CD14-positive monocyte (primary cell): Measurements from ENCODE around the gene C16orf95. TPM values are rescaled to one million over a fixed set of nuclear protein-coding genes. Genes with fewer than 3 reads are reported as not detected.

Experiments
- DNase-seq, 3 donors: peaks; one replicate each; pipeline ENCODE4 v3.0.0-alpha.2; 2011 to 2022
- H2AFZ ChIP-seq: 2 replicates; pipeline ENCODE4 v1.6.0; 2012; ENCODE audit warnings: mild to moderate bottlenecking, low read depth, low read length, inconsistent platforms; ENCODE audit not compliant: insufficient read depth, poor library complexity, severe bottlenecking
- H3K27ac ChIP-seq, 2 donors: 1 replicate in 1 of 2; 2 replicates in 1 of 2; pipeline ENCODE4 v1.5.1; 2012 to 2013; ENCODE audit warnings: low read length in 2 of 2, control low read depth in 1 of 2, inconsistent platforms in 1 of 2, low read depth in 1 of 2, mild to moderate bottlenecking in 1 of 2
- H3K27me3 ChIP-seq, 2 donors: one replicate each; pipeline versions ENCODE4 v1.6.0 to v1.6.1; 2011 to 2013; ENCODE audit warnings: low read length in 2 of 2; ENCODE audit not compliant: control insufficient read depth in 2 of 2, insufficient read depth in 2 of 2
- H3K36me3 ChIP-seq, 2 donors: replicated peaks in 1 of 2; 1 replicate in 1 of 2; 2 replicates in 1 of 2; pipeline versions ENCODE4 v1.5.1 to v1.6.1; 2012 to 2013; ENCODE audit warnings: low read length in 2 of 2, control low read depth in 1 of 2, inconsistent platforms in 1 of 2, mild to moderate bottlenecking in 1 of 2; ENCODE audit not compliant: insufficient read depth in 2 of 2, control insufficient read depth in 1 of 2
- H3K4me1 ChIP-seq, 2 donors: 1 replicate in 1 of 2; 2 replicates in 1 of 2; pipeline versions ENCODE4 v1.5.1 to v1.6.1; 2012 to 2013; ENCODE audit warnings: low read length in 2 of 2, control low read depth in 1 of 2, inconsistent platforms in 1 of 2, mild to moderate bottlenecking in 1 of 2, moderate library complexity in 1 of 2; ENCODE audit not compliant: insufficient read depth in 2 of 2, control insufficient read depth in 1 of 2
- H3K4me2 ChIP-seq: replicated peaks from 2 replicates; pipeline ENCODE3; 2012; ENCODE audit warnings: low read length, moderate library complexity, mild to moderate bottlenecking; ENCODE audit not compliant: poor library complexity, severe bottlenecking; ENCODE audit errors: extremely low read depth
- H3K4me3 ChIP-seq, 3 experiments: fragments of 200-600 bp in 1 of 3; sonication (generic) in 1 of 3; replicated peaks in 1 of 3; 1 replicate in 2 of 3; 2 replicates in 1 of 3; pipeline ENCODE4 v1.5.1; 2011 to 2013; ENCODE audit warnings: low read length in 3 of 3, mild to moderate bottlenecking in 3 of 3, control low read depth in 2 of 3, low read depth in 2 of 3, inconsistent platforms in 1 of 3, moderate library complexity in 1 of 3
- H3K79me2 ChIP-seq: 2 replicates; pipeline ENCODE4 v1.6.0; 2012; ENCODE audit warnings: mild to moderate bottlenecking, control low read depth, inconsistent platforms, low read length, moderate library complexity; ENCODE audit not compliant: insufficient read depth
- H3K9ac ChIP-seq: 2 replicates; pipeline ENCODE4 v1.6.0; 2017; ENCODE audit warnings: low read length, mild to moderate bottlenecking; ENCODE audit not compliant: insufficient read depth, poor library complexity, severe bottlenecking
- H3K9me3 ChIP-seq, 2 donors: replicated peaks in 1 of 2; 1 replicate in 1 of 2; 2 replicates in 1 of 2; pipeline versions ENCODE4 v1.5.1 to v1.6.1; 2012 to 2013; ENCODE audit warnings: low read length in 2 of 2, control low read depth in 1 of 2; ENCODE audit not compliant: control insufficient read depth in 1 of 2, insufficient read depth in 1 of 2
- H4K20me1 ChIP-seq: 2 replicates; pipeline ENCODE4 v1.6.0; 2012; ENCODE audit warnings: mild to moderate bottlenecking, low read length, control low read depth, moderate library complexity; ENCODE audit not compliant: insufficient read depth
- H3K27ac Mint-ChIP-seq, 7 donors: one replicate each; pipeline ENCODE4 v1.8.0; 2020; ENCODE audit warnings: mild to moderate bottlenecking in 7 of 7, mixed read lengths in 7 of 7, moderate library complexity in 6 of 7, inconsistent platforms in 2 of 7
- H3K27me3 Mint-ChIP-seq, 3 donors: one replicate each; pipeline ENCODE4 v1.8.0; 2021 to 2022; ENCODE audit warnings: low read depth in 3 of 3, mild to moderate bottlenecking in 3 of 3, mixed read lengths in 3 of 3, moderate library complexity in 3 of 3, inconsistent platforms in 1 of 3
- H3K36me3 Mint-ChIP-seq, 2 donors: one replicate each; pipeline ENCODE4 v1.8.0; 2020; ENCODE audit warnings: mixed read lengths in 2 of 2, inconsistent platforms in 1 of 2, mild to moderate bottlenecking in 1 of 2
- H3K4me1 Mint-ChIP-seq: one replicate; pipeline ENCODE4 v1.8.0; 2020; ENCODE audit warnings: mild to moderate bottlenecking, mixed read lengths
- H3K4me3 Mint-ChIP-seq, 2 donors: one replicate each; pipeline ENCODE4 v1.8.0; 2020; ENCODE audit warnings: mild to moderate bottlenecking in 2 of 2, mixed read lengths in 2 of 2, moderate library complexity in 1 of 2
- H3K9me3 Mint-ChIP-seq, 7 donors: one replicate each; pipeline ENCODE4 v1.8.0; 2020 to 2022; ENCODE audit warnings: mixed read lengths in 7 of 7, mild to moderate bottlenecking in 6 of 7, moderate library complexity in 6 of 7, inconsistent platforms in 2 of 7
- WGBS: methylation state at CpG from one replicate; pipeline ENCODE4 v1.1.5; 2013; ENCODE audit warnings: missing lambda C conversion rate; ENCODE audit not compliant: insufficient coverage; 5-methylcytosine and 5-hydroxymethylcytosine counted together
- intact Hi-C, 2 donors: fragments of 100-400 bp; cut with micrococcal nuclease; formaldehyde crosslinking; loops; one replicate each; pipeline versions ENCODE4 v1.15.0 to v1.15.1; 2023
- polyA plus RNA-seq, 3 donors: library from polyadenylated mRNA; depleted of rRNA in 1 of 3; unstranded in 2 of 3; stranded (reverse) in 1 of 3; fragments of 300-500 nt in 2 of 3; fragments of >200 nt in 1 of 3; fragmentation: Illumina TruSeq in 2 of 3; gene quantifications; 1 replicate in 2 of 3; 2 replicates in 1 of 3; pipeline ENCODE4 v1.2.3, GENCODE V29; 2012 to 2021
- TF ChIP-seq, protein P1 (sequence below): fragments of 200-600 bp; IDR thresholded peaks from one replicate; pipeline ENCODE4 v1.8.0; 2022; ENCODE audit warnings: antibody characterized with exemption, mild to moderate bottlenecking

The C16orf95 gene
- polyA plus RNA-seq, 3 donors = 0.89 to 1.9 (median 1.7) TPM

DNA sequence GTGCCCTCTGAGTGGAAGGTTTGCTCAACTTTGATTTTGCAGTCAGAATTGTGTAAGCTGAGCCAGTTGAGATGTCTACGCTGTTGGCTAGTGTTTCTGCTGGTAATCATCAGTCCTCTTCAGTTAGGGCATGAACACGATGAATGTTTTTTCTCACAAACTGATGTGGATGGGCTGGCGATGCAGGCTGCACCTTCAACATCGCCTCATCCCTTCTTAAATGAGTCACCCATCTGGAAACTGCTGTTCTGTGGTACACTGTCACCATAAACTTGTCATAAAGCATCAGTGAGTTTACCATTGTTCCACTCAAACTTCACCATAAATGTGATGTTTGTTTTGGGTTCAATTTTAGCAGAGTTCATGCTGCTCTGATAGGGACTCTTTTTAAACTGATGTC is 8.4 kb downstream of the C16orf95 start:
- peaks cover 8% of the 10 kb centered on the region for H3K4me1 Mint-ChIP-seq

DNA sequence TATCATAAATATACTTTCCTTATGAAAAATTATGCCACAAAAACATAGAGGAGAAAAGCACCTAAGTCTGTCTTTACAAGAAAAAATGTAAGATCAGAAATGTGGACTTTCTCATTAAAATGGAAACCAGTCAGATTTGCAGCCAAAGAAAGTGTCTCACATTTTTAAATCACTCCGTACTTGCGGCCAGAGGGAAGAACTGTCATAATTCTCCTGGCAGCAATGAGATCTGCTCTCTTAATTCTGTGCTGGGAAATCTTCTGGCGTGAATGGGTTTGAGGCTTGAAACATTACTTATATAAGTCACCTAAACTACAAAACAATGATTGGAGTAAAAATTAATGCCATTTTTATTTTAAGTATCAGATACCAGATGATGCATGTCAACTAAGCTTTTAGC is 10.7 kb downstream of the C16orf95 start:
- H3K9ac ChIP-seq = no peak overlapping the region
- WGBS = 100% methylated on average over 1 of the region's 3 CpGs
- peaks cover 13% of the 10 kb centered on the region for H3K4me1 Mint-ChIP-seq
- no peaks in the 10 kb centered on the region for H3K36me3 ChIP-seq
- no peaks in the 10 kb centered on the region for H3K9me3 ChIP-seq
- H3K9me3 Mint-ChIP-seq = peaks cover 0 to 12% (median 4%) of the 10 kb centered on the region in 7 donors
- H3K27me3 Mint-ChIP-seq = peaks cover 0 to 3% (median 2%) of the 10 kb centered on the region in 3 donors
- H3K4me3 ChIP-seq = no peak overlapping the region
- H3K27ac ChIP-seq = no peak overlapping the region
- DNase-seq = no peak
- H3K4me3 Mint-ChIP-seq = no peak overlapping the region
- H3K27ac Mint-ChIP-seq = no peak overlapping the region
- H3K4me2 ChIP-seq = no peak overlapping the region
- H2AFZ ChIP-seq = no peak overlapping the region
- no peaks in the 10 kb centered on the region for H4K20me1 ChIP-seq
- no peaks in the 10 kb centered on the region for H3K27me3 ChIP-seq
- no peaks in the 10 kb centered on the region for H3K79me2 ChIP-seq
- H3K36me3 Mint-ChIP-seq = peaks cover 0 to 3% of the 10 kb centered on the region in 2 donors
- intact Hi-C loops = no loop called here
- TF ChIP-seq, protein P1, sequence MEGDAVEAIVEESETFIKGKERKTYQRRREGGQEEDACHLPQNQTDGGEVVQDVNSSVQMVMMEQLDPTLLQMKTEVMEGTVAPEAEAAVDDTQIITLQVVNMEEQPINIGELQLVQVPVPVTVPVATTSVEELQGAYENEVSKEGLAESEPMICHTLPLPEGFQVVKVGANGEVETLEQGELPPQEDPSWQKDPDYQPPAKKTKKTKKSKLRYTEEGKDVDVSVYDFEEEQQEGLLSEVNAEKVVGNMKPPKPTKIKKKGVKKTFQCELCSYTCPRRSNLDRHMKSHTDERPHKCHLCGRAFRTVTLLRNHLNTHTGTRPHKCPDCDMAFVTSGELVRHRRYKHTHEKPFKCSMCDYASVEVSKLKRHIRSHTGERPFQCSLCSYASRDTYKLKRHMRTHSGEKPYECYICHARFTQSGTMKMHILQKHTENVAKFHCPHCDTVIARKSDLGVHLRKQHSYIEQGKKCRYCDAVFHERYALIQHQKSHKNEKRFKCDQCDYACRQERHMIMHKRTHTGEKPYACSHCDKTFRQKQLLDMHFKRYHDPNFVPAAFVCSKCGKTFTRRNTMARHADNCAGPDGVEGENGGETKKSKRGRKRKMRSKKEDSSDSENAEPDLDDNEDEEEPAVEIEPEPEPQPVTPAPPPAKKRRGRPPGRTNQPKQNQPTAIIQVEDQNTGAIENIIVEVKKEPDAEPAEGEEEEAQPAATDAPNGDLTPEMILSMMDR = no peak
- H3K4me1 ChIP-seq = peaks cover 6 to 9% of the 10 kb centered on the region in 2 donors

More for the DNA sequence above, 8.4 kb downstream of the C16orf95 start:
- Histone ChIP-seq H3K27me3 (no peaks in the 10 kb centered on the region), H2AFZ (no peak overlapping the region), H4K20me1 (no peaks in the 10 kb centered on the region), H3K4me3 (no peak overlapping the region), H3K36me3 (no peaks in the 10 kb centered on the region), H3K4me1 (peaks cover 6 to 9% of the 10 kb centered on the region in 2 donors), H3K79me2 (no peaks in the 10 kb centered on the region), H3K4me2 (no peak overlapping the region), H3K9ac (no peak overlapping the region), H3K27ac (no peak overlapping the region), H3K9me3 (no peaks in the 10 kb centered on the region)
- no peak overlapping the region for H3K27ac Mint-ChIP-seq
- TF ChIP-seq, protein P1 = no peak
- no peak overlapping the region for H3K4me3 Mint-ChIP-seq
- no peak for DNase-seq
- intact Hi-C loops = no loop called here
- H3K9me3 Mint-ChIP-seq = peaks cover 0 to 12% (median 4%) of the 10 kb centered on the region in 7 donors
- peaks cover 0 to 3% of the 10 kb centered on the region in 2 donors for H3K36me3 Mint-ChIP-seq
- H3K27me3 Mint-ChIP-seq = peaks cover 0 to 4% (median 2%) of the 10 kb centered on the region in 3 donors
- WGBS = 94% methylated on average over 3 of the region's 4 CpGs
